ENCODE measurements around the gene COMMD3.
A peak's percentile ranks its signal among the peaks of the same experiment; 100 is the strongest.
"Not testable (repeated sequence)": the region's sequence is repeated elsewhere in the genome, so short reads cannot be mapped to it uniquely, and the experiment has no call there.

COMMD3 gene

GRCh38 chr10:22316286-22317075 lies at the start of gene COMMD3:
TSS of gene COMMD3 (plus strand) at chr10:22316388. CDS start at chr10:22316418, 30 bp downstream.
- peak; percentile 92 for DNase-seq (ENCODE audit: low spot score)

DNA sequence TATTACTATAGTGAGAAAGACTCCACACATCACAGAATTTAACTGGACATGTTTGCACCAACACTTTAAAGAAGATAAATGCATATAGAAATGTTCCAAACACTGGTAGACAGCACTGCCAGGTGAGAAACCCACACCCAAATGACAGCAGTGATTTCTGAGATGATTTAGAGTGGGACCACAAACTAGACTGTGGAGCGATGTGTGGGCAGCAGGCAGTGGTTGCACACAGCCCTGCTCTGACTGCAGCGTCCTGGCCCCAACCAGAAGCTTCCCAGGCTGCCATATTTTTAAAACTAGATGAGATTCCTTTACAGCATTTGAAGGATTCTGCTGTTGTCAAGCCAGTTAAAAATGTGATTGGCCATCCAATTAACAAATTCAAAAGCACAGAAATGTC lies 47.7 kb upstream of the COMMD3 start:
- no peak for DNase-seq (ENCODE audit: low spot score)

DNA sequence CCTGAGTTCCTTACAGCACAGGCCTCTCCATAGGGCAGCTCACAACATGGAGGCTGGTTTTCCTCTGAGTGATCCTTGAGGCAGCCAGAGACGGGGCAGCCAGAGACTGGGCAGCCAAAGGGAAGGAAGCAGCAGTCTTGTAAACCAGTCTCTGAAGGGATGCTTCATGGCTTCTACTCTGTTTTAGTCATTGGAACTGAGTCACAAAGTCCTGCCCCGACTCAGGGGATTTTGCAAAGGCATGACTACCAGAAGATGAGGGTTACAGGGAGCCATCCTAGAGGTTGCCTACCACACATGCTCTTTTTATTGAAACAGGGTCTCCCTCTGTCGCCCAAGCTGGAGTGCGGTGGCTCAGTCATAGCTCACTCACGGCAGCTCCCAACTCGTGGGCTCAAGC lies 44.4 kb upstream of the COMMD3 start:
- no peak for DNase-seq (ENCODE audit: low spot score)

DNA sequence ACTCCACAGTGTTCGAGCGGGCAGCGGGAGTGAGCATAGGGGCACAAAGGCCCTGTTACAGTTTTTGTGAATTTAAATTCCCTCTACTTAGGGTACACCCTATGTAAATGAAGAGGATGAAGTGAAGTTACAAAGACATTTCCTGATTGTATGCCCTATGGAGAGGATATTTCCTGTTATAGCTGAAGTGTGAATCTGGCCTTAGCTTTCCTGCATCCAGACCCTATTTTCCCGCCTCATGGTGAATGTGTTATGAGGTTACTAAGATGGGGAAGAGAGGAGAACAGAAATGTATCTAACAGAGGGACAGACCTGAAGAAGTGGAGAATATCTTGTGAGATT lies 37.8 kb upstream of the COMMD3 start:
- no peak for DNase-seq (ENCODE audit: low spot score)

GRCh38 chr10:22280078-22280477 lies 36.1 kb upstream of the COMMD3 start:
- no peak for DNase-seq (ENCODE audit: low spot score)

- DNase-seq (ENCODE audit: low spot score) = no peak
These were observed 31.1 kb upstream of the COMMD3 start for GRCh38 chr10:22285130-22285529.

DNA sequence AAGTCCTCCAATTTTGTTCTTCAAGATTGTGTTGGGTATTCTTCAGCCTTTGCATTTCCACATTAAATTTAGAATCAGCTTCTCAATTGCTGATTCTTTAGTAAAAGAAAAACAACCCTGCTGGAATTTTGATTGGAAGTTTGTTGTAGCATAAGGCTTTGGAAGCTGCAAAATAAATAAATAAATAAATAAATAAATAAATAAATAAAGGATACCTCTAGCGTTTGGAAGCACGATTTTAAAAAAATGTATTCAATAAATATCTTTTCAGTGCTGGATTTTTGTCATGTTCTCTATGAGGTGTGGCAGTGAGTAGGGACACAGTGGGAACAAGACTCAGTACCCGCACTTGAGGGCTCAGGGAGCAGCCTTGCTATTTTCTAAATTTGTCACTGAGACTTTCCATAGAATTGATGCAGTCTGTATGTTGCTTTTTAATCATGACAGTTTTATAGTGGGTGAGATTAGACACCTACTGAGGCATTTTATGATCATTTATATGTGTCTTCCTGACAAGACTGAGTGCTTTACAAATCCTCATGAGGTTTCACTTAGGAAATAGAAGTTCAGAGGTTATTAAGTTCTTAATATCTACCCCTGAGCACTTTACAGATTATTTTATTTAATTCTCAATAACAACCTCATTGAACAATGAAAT lies 22.3 kb upstream of the COMMD3 start:
- DNase-seq (ENCODE audit: low spot score) = no peak

DNA sequence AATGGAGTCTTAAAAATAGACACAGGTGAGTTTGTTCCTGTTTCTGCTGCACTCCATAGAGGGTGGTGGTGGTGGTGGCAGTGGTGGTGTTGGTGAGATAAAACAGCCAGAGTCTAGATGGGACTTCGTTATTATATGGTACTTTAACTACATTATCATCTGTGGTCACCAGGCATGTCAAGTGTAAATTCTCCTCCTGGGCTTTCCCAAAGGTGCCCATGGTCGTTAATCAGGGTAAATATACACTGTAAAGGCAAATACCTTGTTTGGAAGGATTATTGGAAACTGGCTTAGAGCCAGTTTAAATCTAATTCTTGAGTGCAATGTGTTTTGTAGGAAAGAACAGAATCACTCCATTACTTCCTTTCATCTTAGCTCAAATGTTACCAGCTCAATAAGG lies 21.5 kb upstream of the COMMD3 start:
- no peak for DNase-seq (ENCODE audit: low spot score)

DNA sequence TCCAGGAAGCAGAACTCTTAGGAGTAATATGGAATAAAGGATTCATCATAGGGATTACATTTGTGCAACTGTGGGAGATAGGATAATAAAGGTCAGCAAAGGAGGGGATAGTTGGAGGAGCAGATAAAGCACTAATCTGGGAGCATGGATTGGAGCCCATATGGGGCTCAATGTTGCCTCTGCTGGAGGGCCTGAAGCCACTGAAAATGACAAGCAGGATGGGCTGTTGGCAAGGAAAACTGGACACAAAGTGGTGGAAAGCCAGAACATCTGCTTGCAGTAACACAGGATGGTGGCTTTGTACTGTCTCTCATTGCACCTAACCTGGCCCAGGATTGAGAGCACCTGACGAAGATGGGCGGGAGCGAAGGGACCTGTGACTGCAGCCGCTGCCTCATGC lies 15.0 kb upstream of the COMMD3 start:
- no peak for DNase-seq (ENCODE audit: low spot score)

GRCh38 chr10:22303461-22303860 lies 12.7 kb upstream of the COMMD3 start:
- no peak for DNase-seq (ENCODE audit: low spot score)

DNA sequence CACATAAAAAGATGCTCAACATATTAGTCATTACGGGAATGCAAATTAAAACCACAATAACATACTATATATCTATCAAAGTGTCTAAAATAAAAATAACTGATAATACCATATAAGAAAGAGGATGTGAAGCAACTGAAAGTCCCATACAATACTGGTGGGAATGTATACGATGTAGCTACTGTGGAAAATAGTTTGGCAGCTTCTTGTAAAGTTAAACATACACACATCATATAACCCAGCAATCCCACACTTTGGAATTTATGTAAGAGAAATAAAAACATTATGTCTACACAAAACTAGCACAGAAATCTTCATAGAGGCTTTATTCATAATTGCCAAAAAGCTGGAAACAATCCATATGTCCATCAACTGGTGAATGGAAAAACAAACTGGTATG lies 10.5 kb upstream of the COMMD3 start:
- no peak for DNase-seq (ENCODE audit: low spot score)

GRCh38 chr10:22308390-22308789 lies 7.8 kb upstream of the COMMD3 start:
- no peak for DNase-seq (ENCODE audit: low spot score)

GRCh38 chr10:22309180-22310000 lies 6.8 kb upstream of the COMMD3 start:
- DNase-seq (ENCODE audit: low spot score) = no peak

- not testable (repeated sequence) for DNase-seq (ENCODE audit: low spot score)
These were observed 6.2 kb upstream of the COMMD3 start for GRCh38 chr10:22310012-22310411.

DNA sequence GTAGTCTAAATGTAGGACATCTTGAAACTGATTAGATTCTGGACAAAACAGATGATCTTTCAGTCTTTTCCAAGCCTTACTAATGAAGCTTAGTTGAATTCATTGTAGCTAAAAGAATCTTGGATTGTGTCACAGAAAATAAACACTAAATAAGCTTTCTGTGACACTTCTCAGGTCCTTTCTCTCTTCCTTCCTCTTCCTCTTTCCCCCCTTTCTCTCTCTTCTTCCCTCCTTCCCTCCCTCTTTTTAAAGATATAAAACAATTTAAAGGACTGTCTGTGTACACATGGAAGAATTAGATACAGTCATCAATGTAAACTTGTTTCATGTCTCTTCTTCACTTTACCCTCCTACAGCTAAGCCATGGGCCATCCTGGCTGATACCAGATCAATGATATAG lies 5.3 kb upstream of the COMMD3 start:
- no peak for DNase-seq (ENCODE audit: low spot score)

DNA sequence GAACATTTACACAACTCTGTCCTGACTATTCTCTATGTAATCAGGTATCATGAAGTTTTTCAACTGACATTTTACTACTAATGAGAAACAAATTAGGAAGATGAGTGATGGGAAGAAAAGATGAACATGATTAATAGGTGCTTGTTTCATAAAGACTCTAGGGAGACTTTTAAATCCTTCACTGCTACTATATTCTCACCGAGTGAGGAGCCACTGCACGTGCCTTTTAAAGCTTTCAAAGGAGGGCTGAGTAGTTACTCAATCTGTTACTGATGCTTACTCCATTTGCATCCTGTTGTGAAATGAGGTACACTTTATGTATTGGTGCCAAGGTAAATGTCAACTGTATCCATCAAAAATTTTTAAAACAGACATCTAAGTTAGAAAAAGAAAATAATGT lies 1.3 kb upstream of the COMMD3 start:
- no peak for DNase-seq (ENCODE audit: low spot score)

DNA sequence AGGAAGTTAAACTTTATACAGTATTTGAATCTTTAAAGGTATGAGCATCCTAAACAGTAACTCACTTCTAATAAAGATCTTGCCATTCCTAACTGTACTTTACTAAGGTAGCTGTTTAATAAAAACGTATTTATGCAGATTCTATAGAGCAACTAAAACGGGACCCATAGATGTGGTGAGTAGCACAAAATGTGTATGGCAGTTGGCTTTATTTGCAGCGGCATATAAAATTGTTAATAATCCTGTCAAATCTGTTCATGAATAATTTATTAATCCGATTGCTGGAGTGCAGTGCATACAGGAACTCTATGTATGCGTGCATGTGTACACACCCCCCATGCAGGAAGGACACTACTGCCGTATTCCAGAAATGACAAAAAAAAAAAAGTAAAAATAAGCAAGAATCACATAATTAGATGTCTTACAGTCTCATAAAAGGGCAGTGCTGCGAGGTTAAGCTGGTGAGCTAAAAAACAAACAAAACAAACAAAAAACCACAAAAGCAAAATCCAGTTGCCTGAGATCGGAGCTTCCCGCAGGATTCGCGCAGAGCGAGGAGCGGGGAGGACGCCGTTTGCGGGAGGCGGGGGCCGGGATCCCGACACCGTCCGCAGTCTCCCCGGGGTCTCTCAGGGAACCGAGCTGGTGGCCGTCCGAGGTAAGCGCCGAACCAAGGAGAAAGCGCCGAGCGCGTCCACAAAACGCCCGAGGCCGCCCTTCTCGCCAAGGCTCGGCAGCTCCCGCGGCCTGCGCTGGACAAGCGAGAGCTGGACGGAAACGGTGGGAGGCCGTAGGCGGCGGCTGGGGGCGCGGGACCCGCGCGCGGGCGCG lies 518 bp upstream of the COMMD3 start:
- no peak for DNase-seq (ENCODE audit: low spot score)

DNA sequence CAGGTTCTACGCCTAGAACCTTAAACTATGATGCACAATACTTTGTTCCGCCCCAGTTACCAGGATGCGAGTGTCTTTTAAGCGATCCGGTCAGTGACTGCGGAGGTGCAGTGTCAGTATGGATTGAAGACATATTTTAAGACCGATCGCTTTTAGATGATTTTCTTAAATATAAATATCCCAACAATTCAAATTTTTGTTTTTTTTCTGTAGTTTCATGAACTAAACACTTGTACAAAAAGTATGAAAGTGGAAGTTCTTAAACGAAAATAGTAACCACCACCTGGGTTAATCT lies 835 bp downstream of the COMMD3 start:
- DNase-seq (ENCODE audit: low spot score) = no peak

- DNase-seq (ENCODE audit: low spot score) = no peak
These were observed 1.8 kb downstream of the COMMD3 start for GRCh38 chr10:22317771-22318565.

- no peak for DNase-seq (ENCODE audit: low spot score)
These were observed 2.6 kb downstream of the COMMD3 start for GRCh38 chr10:22318772-22319171.

DNA sequence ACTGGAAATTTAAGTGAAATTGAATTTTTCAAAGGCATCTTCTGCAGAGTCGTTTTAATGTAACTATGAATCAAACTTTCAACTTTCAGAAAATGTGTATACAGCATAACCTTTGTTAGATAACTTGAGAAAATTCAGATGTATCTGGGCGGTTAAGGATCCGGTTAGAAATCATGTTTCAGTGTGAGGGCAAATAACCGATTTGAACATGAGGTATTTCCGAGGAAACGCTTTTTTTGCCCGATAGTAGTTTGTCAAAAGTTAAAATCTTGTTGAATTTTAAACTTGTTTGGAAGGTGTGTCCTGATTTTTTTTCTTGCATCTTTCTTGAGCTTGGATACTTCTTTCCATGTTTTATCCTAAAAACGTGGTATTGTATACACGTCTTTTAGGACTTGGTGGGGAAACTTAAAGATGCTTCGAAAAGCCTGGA lies 3.4 kb downstream of the COMMD3 start:
- no peak for DNase-seq (ENCODE audit: low spot score)
